Ishikawa (cell line): ENCODE results near the gene ADD3.

ENCODE experiments used
- CREB1 ChIP-seq: IDR thresholded peaks from 2 replicates; pipeline ENCODE4 v1.6.1; 2012; ENCODE audit warnings: low read depth
- EP300 ChIP-seq: IDR thresholded peaks from 2 replicates; pipeline ENCODE4 v1.6.1; 2012; ENCODE audit warnings: borderline replicate concordance
- RAD21 ChIP-seq: IDR thresholded peaks from 2 replicates; pipeline ENCODE4 v1.6.1; 2012; ENCODE audit warnings: low read depth
- YY1 ChIP-seq: IDR thresholded peaks from 2 replicates; pipeline ENCODE4 v1.6.1; 2012; ENCODE audit warnings: low read depth

GRCh38 chr10:110042181-110042580 lies 34.4 kb downstream of the ADD3 start:
- TF ChIP-seq EP300 (no peak), RAD21 (no peak), CREB1 (no peak), YY1 (no peak)
